K562 (cell line): ENCODE results near the gene SACM1L.
A peak's percentile ranks its signal among the peaks of the same experiment; 100 is the strongest.

Experiments
- ELF2 ChIP-seq: fragments of 250-450 bp; sonication (Bioruptor Pico); IDR thresholded peaks from 2 replicates; pipeline ENCODE4 v1.5.0; 2021; ENCODE audit warnings: mild to moderate bottlenecking
- GATAD2B ChIP-seq: fragments of 450-650 bp; IDR thresholded peaks from 2 replicates; pipeline ENCODE4 v1.6.1; 2017; ENCODE audit warnings: mild to moderate bottlenecking, borderline replicate concordance
- REST ChIP-seq, 2 experiments: fragments of 450-650 bp; formaldehyde crosslinking in 1 of 2; IDR thresholded peaks; 2 replicates each; pipeline versions ENCODE4 v1.4.0 to v1.6.1; 2014 to 2020; ENCODE audit warnings: mild to moderate bottlenecking in 2 of 2, borderline replicate concordance in 1 of 2, low read depth in 1 of 2
- SMAD1 ChIP-seq: fragments of 150-350 bp; IDR thresholded peaks from 2 replicates; pipeline ENCODE4 v1.6.1; 2014; ENCODE audit warnings: low read length, low read depth; ENCODE audit not compliant: partially characterized antibody
- ZNF146 ChIP-seq: IDR thresholded peaks from one replicate; pipeline ENCODE4 v1.6.1; 2018; ENCODE audit warnings: missing compliant biosample characterization; ENCODE audit not compliant: unreplicated experiment
- ZNF175 ChIP-seq: fragments of 200-800 bp; sonication (Bioruptor generic); IDR thresholded peaks from 2 replicates; pipeline ENCODE4 v1.6.1; 2016; ENCODE audit warnings: low read depth, mild to moderate bottlenecking, missing genetic modification characterization, missing compliant biosample characterization

GRCh38 chr3:45656575-45657363 lies 32.4 kb upstream of the SACM1L start:
- no peak for TF ChIP-seq ELF2 (CRISPR knock-in tag)
- no peak for TF ChIP-seq SMAD1
- no peak for TF ChIP-seq ZNF146 (CRISPR knock-in tag)
- no peak for TF ChIP-seq ZNF175
- peak; percentile 94 for TF ChIP-seq REST (IDR thresholded peaks at IDR 0.05; ENCODE audit: borderline replicate concordance)
- no peak for TF ChIP-seq REST (CRISPR knock-in tag; IDR thresholded peaks at IDR 0.05; ENCODE audit: low read depth)
- TF ChIP-seq GATAD2B, result no peak
